GM18520 (cell line): ENCODE data around the gene SV2A.
A peak's percentile ranks its signal among the peaks of the same experiment; 100 is the strongest.

Source experiments
- ATAC-seq: cut with Tn5 transposase; IDR thresholded peaks from one replicate; pipeline ENCODE4 v1.9.1; 2021; ENCODE audit not compliant: unreplicated experiment

SV2A gene

DNA sequence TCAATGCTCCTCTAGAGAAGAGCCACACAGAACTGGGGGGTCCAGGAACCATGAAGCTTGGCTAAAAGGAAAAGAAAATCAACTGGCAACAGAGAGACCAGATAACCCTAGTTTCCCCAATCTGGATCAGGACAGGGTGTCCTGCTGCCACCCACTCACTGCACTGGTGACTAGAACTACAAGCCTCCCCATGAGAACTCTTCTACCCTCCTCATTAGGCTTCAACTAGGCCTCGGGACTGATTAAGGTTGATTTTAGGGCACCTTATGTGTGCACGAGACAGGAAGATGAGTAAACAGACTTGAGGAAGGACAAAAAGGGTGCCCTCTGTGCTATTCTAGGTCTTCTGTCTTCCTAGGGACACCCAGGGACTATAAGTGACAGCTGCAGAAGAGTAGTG is 12.2 kb upstream of the SV2A start:
- no peak for ATAC-seq

DNA sequence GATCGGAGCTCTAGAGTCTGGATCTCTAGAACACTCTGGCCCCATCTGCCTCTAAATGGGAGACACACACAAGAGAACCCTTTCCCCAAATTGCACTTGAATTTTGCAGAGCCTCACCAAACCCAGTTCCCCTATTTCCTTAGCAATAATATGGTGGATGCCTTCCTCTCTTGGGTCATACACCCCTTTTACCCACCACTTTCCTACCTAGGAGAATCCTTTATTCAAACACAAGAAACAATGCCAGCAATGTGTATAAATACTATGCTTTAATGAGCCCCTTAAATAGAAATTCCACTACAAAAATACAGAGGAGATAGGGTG is 10.7 kb upstream of the SV2A start:
- no peak for ATAC-seq

DNA sequence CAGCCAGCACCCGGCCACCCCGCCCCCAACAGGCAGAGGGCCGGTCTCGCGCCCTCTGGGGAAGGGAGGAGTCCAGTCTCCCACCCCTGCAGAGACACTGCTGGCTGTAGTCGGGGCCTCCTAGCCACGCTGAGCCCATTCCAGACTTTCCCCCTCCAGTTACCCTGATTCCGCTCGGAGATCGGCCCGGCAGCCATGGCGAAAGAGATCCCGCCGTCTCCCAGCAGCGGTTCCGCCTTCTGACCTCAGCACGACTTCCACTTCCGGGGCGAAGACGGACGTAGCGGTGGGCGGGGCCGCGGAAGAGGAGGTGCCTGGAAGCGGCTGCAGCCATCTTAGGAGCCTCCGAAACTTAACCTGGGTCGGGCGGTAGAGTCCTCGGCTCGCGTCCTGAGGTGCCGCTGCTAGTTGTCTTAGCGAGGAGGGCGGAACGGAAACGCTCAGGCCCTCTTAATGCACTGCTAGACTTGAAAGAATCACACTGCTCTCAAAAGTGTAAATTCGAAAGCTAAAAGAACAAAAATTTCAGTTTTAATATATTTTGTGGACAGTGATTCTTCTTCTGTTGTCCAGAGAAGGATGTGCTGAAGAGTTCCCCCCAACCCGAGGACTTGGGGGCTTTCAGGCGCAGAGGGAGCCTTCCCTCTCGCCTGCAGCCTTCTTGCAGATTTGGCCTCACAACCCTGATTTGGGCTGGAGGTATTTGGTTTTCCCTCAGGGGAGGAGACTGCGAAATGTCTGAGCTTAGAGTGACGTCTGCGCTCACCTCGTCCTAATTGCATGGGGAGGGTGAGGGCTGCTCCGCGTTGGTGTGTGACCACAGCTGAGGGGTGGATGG is 10.1 kb upstream of the SV2A start, which contains the start of gene SF3B4:
TSS of gene SF3B4 (minus strand) at position 241 of the 838 bp plus-strand sequence. CDS start at position 197, 44 bp downstream.
- peak; percentile 77 for ATAC-seq

GRCh38 chr1:149927056-149927562 is 9.5 kb upstream of the SV2A start:
- ATAC-seq = no peak

- ATAC-seq = no peak
Observed at GRCh38 chr1:149926296-149926695, 8.7 kb upstream of the SV2A start.

DNA sequence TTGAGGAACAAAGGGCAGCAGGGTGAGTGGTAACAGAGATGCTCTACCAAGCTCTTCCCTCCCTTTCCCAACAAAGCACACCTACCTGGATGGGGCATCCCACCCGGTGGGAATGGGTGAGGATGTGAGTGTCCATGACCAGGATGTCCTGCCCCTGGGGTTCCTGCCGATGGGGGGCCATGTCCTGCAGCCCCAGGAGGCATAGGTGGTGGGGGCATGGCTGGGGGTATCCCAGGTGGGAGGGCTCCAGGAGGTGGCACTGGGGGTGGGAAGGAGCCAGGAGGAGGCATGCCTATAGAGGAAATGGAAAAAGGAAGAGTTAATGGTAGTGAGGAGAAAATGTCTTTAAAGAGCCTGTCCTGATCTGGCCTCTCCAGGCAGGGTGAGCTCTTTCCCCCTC is 8.1 kb upstream of the SV2A start:
- no peak for ATAC-seq

- no peak for ATAC-seq
Observed at GRCh38 chr1:149925345-149925744, 7.7 kb upstream of the SV2A start.

- no peak for ATAC-seq
Observed at GRCh38 chr1:149923626-149924025, 6.0 kb upstream of the SV2A start.

GRCh38 chr1:149916898-149917252 is 769 bp downstream of the SV2A start:
- no peak for ATAC-seq

DNA sequence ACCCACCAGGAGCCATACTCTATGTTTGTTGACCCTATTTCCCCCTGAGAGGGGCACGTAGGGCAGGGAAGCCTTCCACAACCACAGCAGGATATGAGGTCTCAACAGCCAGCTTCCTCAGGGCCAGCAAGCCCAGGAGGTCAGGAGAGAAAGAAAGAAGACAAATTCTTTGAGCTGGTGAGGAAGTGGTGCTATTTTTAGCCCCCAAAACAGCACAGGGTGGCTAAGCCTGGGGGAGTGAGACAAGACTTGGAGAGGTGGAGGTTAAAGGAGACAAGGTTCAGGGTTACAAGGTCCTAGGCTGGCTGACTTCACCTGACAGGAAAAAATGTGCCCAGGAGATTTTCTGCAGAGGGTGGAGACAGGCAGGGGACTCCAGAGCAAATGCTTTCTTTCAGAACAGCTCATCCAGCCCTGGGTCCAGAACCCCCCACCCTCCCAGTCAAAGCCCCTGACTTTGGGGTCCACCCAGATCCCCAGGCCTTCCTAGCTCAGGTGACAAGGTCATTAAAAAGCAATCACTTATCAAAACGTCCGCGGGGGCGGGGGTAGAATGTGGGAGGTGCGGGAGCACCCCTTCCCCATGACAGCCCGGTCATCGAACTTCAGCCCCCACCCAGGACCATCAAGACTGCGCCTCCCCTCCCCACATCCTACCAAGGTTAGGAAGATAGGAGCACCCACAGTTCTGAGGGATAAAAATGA is 1.3 kb downstream of the SV2A start:
- no peak for ATAC-seq

DNA sequence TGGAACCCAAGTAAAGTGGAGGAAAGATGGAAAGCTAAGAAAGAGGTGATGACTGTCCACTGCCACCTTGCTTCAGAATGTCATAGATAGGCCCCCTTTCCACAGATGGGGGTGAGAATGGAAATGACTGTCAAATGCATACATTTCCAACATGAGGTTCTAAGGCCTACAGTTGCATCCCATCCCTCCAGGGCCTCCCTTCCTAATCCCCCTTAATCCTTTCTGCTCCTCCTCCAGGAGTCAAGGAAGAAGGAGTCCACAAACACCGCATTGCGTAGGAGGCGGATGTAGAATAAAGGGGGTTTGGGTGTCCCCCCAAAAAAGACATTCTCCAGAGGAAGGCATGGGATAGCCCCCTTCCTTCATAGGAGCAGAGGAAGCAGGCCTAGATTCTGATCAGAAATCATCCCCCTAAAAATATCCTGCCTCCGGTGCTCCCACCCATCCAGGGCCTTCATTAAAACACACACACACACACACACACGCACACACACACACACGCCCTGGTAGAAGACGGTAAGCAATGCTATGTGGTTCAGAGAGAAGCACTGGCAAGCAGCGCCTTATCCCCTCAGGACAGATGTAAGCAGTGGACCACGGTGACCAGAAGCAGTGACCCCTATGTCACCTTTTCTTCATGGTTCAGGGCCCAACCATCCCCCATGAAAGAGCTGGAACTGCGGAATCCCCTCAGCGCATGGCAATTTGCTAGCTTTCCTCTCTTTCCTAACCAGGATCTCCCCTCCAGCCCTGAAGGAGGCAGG is 2.0 kb downstream of the SV2A start:
- ATAC-seq = no peak

- no peak for ATAC-seq
Observed at GRCh38 chr1:149914545-149914944, 3.1 kb downstream of the SV2A start.

DNA sequence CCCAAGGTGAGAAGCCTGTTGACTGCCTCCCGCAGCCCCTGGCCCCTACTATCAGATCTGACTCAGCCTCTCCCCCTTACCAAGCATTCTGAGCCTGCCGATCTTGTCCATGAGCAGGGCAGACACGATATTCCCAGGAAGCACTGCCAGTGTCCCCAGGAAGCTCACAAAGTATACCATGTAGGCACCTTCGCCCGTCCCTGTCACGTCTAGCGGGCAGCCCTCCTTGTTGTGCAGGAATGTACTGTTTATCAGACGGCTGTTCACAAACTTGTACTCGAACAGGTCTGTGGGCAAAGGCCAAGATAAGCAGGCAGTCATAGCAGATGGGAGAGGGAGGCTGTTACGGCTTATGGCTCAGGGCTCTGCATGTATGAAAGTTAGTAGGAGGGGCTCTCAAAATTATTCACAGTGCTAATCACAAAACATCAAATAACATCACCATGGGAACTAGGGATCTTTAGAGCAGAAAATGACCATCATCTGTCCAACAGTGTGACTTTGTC is 11.0 kb downstream of the SV2A start:
- no peak for ATAC-seq

GRCh38 chr1:149903836-149904491 is 13.7 kb downstream of the SV2A start:
- no peak for ATAC-seq

GRCh38 chr1:149899460-149900284 is 18.0 kb downstream of the SV2A start, which contains the start of gene BOLA1:
Gene BOLA1 (plus strand): TSS chr1:149899568. CDS start chr1:149900060, 492 bp downstream.
- ATAC-seq = peak; percentile 85

DNA sequence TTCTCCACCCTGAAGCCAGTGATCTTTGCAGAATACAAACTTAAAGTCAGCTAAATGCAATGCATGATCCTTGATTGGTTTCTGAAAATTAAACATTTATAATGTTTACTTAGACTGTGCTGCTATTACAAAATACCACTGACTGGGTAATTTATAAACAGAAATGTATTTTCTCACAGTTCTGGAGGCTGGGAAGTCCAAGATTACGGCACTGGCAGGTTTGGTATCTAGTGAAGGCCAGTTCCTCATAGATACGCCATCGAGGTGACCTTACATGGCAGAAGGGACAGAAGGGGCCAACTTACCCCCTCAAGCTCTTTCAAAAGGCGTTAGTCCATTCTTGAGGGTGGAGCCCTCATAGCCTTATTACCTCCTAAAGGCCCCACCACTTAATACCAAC is 21.1 kb downstream of the SV2A start:
- ATAC-seq = no peak

GRCh38 chr1:149888999-149889289 is 28.7 kb downstream of the SV2A start:
- no peak for ATAC-seq

GRCh38 chr1:149888247-149888998 is 29.2 kb downstream of the SV2A start:
- ATAC-seq = no peak

DNA sequence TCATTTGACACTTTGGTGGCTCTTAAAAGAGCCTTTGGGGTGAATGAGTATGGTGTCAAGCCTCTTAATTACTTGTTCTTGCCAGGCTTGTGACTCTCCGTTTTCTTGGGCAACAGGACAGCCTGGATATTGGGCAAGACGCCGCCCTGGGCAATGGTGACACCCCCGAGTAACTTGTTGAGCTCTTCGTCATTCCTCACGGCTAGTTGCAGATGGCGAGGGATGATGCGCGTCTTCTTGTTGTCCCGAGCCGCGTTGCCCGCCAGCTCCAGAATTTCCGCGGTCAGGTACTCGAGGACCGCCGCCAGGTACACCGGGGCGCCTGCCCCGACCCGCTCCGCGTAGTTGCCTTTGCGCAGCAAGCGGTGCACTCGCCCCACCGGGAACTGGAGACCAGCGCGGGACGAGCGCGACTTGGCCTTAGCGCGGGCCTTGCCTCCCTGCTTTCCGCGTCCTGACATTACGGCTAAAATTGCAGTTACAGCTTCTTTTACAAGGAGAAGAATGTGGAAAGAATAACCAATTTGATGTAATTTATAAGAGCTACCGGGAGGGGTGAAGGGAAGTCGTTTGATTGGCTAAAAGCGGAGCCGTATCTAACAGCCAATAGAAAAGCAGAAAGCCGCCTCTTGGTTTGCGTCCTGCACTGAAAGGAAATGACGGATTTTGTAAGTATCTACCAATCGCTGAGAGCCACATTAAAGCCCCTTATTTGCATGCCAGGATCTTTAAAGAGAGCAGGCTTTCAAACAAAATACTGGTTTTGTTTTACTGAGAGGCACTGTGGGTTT is 30.0 kb downstream of the SV2A start:
- ATAC-seq = peak; percentile 43
